GM19239 (cell line): ENCODE measurements around the gene ATXN2.

ENCODE experiments used
- DNase-seq: peaks from one replicate; pipeline ENCODE4 v3.0.0; 2011; ENCODE audit warnings: low spot score; ENCODE audit not compliant: insufficient read length
- FAIRE-seq: peaks from 2 replicates; lab custom pipeline; 2011; peaks lifted over from hg19 to GRCh38; lab: Jason Lieb, UNC

ATXN2 gene

GRCh38 chr12:111427417-111428074 is 171.6 kb downstream of the ATXN2 start:
- DNase-seq (no peak), FAIRE-seq (no peak)

- DNase-seq: no peak
- FAIRE-seq: no peak
Observed at GRCh38 chr12:111426344-111427185, 172.6 kb downstream of the ATXN2 start.

DNA sequence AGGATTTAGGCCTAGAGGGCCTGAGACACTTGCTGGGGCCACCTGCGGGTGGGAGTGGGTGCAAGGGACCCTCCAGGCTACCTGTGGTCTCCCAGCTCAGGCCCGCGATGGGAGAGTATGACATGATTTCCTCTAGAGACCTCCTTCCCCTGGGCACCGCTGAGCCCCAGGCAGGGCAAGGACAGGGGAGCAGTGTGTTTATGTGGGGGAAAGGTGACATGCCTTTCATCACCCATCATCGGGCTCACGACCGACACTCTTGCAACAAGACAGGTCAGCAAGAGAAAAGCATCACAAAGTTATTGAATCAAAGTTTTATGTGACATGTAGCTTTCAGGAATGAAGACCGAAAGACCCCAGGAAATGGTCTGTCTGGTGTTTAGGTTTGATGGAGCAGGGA is 173.5 kb downstream of the ATXN2 start:
- FAIRE-seq (no peak), DNase-seq (no peak)

GRCh38 chr12:111424793-111425251 is 174.3 kb downstream of the ATXN2 start:
- FAIRE-seq: no peak
- DNase-seq: no peak

DNA sequence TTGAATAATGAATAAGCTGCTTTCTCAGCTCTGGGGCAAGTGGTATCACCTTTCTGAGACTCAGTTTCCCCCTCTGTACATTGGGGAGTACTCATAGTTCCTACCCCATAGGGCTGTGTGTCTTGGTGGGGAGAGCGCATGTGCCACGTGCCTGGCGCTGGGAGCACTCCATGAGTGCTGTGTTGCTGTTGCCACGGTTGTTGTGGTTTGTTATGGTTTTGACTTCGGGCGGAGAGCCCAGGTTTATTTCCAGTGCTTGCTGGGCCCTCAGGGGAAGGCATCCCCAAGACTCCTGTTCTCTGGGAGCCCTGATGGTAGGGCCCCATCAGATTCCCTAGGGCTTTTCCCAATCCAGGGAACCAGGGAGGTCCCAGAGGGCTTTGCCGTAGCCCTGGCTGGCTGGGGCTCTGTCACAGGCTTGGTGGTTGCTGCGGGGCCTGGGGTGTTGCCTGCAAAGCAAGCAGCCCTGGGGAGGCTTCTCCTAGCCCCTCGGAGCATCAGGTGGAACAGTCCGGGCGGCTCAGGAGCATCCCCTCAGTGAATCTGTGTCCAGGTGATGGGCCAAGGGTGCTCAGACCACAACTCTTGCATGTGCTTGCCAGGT is 174.8 kb downstream of the ATXN2 start:
- DNase-seq (no peak), FAIRE-seq (no peak)

DNA sequence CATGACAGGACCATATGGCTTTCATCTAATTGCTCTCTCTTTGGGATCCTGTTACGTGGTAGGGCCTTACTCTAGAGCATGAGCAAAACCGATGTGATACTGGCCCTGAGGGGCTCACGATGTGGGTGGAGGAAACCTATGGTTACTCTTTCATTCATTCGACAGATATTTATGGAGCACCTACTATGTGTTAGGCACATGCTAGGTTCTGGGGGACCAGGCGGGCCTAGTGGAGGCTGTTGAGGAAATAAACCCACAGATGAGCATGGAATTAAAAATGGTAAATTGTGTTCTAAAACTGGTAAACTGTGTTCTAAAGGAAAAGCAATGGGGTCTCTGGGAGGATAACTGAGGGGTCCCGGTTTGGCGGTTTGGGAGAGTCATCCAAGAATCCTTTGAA is 178.6 kb downstream of the ATXN2 start:
- no peak for DNase-seq
- no peak for FAIRE-seq

GRCh38 chr12:111419784-111420183 is 179.3 kb downstream of the ATXN2 start:
- DNase-seq (no peak), FAIRE-seq (no peak)

- no peak for FAIRE-seq
- no peak for DNase-seq
Observed at GRCh38 chr12:111418594-111418880, 180.6 kb downstream of the ATXN2 start.

- FAIRE-seq: no peak
- DNase-seq: no peak
Observed at GRCh38 chr12:111417784-111418593, 181.1 kb downstream of the ATXN2 start.

DNA sequence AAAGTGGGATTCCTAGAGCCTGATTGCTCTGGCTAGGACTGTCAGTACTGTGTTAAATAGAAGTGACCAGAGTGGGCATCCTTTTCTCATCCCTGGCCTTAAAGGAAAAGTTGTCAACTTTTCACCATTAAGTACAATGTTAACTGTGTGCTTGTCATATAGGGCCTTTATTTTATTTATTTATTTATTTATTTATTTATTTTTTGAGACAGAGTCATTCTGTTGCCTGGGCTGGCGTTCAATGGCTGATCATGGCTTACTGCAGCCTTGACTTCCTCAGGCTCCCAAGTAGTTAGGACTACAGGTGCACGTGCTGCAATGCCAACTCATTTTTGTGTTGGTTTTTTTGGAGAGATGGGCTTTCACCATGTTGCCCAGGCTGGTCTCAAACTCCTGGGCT is 181.8 kb downstream of the ATXN2 start:
- FAIRE-seq (no peak), DNase-seq (no peak)

- no peak for DNase-seq
- no peak for FAIRE-seq
Observed at GRCh38 chr12:111414711-111415252, 184.3 kb downstream of the ATXN2 start.

- no peak for FAIRE-seq
- no peak for DNase-seq
Observed at GRCh38 chr12:111413442-111414086, 185.6 kb downstream of the ATXN2 start.

- no peak for FAIRE-seq
- DNase-seq: no peak
Observed at GRCh38 chr12:111412830-111413441, 186.2 kb downstream of the ATXN2 start.

DNA sequence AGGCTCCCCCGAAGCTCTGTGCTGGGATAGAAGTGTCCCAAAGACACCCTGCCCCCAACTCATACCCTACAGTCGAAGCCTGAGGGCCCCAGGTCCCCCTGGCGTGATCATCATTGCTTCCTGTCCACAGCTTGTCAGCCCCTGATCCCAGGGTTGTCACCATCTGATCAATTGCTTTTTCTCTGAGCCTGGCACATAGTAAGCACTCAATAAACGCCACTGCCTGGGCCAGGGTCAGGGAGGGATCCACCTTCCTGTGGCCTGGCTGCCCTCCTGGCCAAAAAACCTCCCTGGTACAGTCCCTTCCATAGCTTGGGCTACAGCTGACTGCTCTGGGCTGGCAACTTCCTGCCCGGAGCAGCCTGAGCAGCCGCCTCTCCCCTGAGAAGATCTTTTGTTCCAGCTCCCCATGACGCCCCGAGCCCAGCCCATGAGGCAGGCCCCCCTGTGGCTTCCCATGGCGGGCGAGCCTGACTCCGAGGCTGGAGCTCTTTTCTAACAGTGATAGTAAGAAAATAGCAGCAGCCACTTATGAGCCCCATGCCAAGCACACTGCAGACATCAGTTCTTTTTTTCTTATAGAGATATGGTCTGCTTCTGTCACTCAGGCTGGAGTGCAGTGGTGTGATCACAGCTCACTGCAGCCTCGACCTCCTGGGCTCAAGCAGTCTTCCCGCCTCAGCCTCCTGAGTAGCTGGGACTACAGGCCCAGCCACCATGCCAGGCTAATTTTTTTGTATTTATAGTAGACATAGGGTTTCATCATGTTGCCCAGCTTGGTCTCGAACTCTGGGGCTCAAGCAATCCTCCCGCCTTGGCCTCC is 186.9 kb downstream of the ATXN2 start:
- FAIRE-seq: no peak
- DNase-seq: no peak

DNA sequence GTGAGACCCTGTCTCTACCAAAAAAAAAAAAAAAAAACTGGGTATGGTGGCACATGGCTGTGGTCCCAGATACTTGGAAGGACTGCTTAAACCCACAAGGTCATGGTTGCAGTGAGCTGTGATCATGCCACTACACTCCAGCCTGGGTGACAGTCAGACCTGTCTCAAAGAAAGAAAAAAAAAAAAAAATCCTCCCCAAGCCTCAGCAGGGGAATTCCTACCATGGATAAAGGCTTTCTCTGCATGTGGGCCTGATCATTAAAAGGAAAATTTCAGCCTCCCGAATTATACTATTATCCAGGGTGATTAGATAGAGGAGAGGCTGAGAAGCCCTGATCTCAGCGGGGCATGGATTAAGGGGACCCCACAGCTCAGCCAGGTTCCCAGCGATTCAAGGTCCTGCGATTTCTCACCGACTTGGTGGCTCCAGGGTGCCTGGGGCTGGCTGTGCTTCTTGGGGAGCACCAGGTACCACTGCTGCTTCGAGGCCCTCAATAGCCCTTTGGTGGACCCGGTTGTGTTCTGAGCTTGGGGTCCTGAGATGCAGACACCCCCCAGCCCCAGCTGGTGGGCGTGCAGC is 187.8 kb downstream of the ATXN2 start:
- FAIRE-seq (no peak), DNase-seq (no peak)

- FAIRE-seq: no peak
- no peak for DNase-seq
Observed at GRCh38 chr12:111410431-111411184, 188.5 kb downstream of the ATXN2 start.

GRCh38 chr12:111409780-111410430 is 189.2 kb downstream of the ATXN2 start:
- DNase-seq (no peak), FAIRE-seq (no peak)
